ENCODE measurements around the gene PLEKHG5. TPM values are rescaled to one million over a fixed set of nuclear protein-coding genes. Genes with fewer than 3 reads are reported as not detected.

PLEKHG5 gene
- total and polyA plus RNA-seq, 2 donors (not counting 1 experiment from before 2014, with no cell fraction given), result 0.42 to 3.3 TPM

GRCh38 chr1:6504887-6505286 is 13.4 kb upstream of the PLEKHG5 start:
- Histone ChIP-seq H3K9ac (ENCODE audit: insufficient read depth, low read length) (no peak overlapping the region), H3K9me3 (ENCODE audit: control insufficient read depth, insufficient read depth, low read depth, low read length) (no peaks in the 10 kb centered on the region), H2AFZ (ENCODE audit: low read length) (no peak overlapping the region), H3K36me3 (ENCODE audit: control insufficient read depth, insufficient read depth, low read length) (no peaks in the 10 kb centered on the region), H3K27me3 (ENCODE audit: control insufficient read depth, insufficient read depth, low read length) (peaks cover 4% of the 10 kb centered on the region), H4K20me1 (ENCODE audit: control insufficient read depth, extremely low read depth, insufficient read depth, low read length) (no peaks in the 10 kb centered on the region), H3K4me2 (ENCODE audit: extremely low read depth, insufficient read depth, low read length) (no peak overlapping the region), H3K4me3 (replicated peaks in 1 of 4; ENCODE audit: control extremely low read depth in 1 of 4, insufficient read depth in 1 of 4, low read depth in 3 of 4, low read length in 4 of 4) (no peak overlapping the region), H3K27ac (ENCODE audit: insufficient read depth, low read length) (no peak overlapping the region), H3K4me1 (ENCODE audit: control insufficient read depth, extremely low read depth, insufficient read depth, low read length) (no peaks in the 10 kb centered on the region), H3K79me2 (ENCODE audit: control insufficient read depth, insufficient read depth, low read length) (no peaks in the 10 kb centered on the region)
- DNase-seq (ENCODE audit: low read depth in 2 of 2), result no peak
- TF ChIP-seq EZH2 (IDR thresholded peaks at IDR 0.05; ENCODE audit: low read length, missing control alignments) (no peak), CTCF (conservative IDR thresholded peaks at IDR 0.05 in 1 of 2, IDR thresholded peaks at IDR 0.05 in 1 of 2; ENCODE audit: low read depth in 1 of 2, low read length in 2 of 2) (no peak)

- Histone ChIP-seq H3K4me2 (ENCODE audit: extremely low read depth, insufficient read depth, low read length) (no peak overlapping the region), H3K9me3 (ENCODE audit: control insufficient read depth, insufficient read depth, low read depth, low read length) (no peaks in the 10 kb centered on the region), H3K36me3 (ENCODE audit: control insufficient read depth, insufficient read depth, low read length) (no peaks in the 10 kb centered on the region), H3K4me3 (replicated peaks in 1 of 4; ENCODE audit: control extremely low read depth in 1 of 4, insufficient read depth in 1 of 4, low read depth in 3 of 4, low read length in 4 of 4) (no peak overlapping the region), H3K79me2 (ENCODE audit: control insufficient read depth, insufficient read depth, low read length) (no peaks in the 10 kb centered on the region), H3K9ac (ENCODE audit: insufficient read depth, low read length) (no peak overlapping the region), H3K27me3 (ENCODE audit: control insufficient read depth, insufficient read depth, low read length) (peaks cover 4% of the 10 kb centered on the region), H4K20me1 (ENCODE audit: control insufficient read depth, extremely low read depth, insufficient read depth, low read length) (no peaks in the 10 kb centered on the region), H3K27ac (ENCODE audit: insufficient read depth, low read length) (no peak overlapping the region), H2AFZ (ENCODE audit: low read length) (no peak overlapping the region), H3K4me1 (ENCODE audit: control insufficient read depth, extremely low read depth, insufficient read depth, low read length) (no peaks in the 10 kb centered on the region)
- DNase-seq (ENCODE audit: low read depth in 2 of 2), result no peak
- no peak for TF ChIP-seq CTCF (conservative IDR thresholded peaks at IDR 0.05 in 1 of 2, IDR thresholded peaks at IDR 0.05 in 1 of 2; ENCODE audit: low read depth in 1 of 2, low read length in 2 of 2)
Measured at GRCh38 chr1:6503884-6504602, 12.6 kb upstream of the PLEKHG5 start.

- Histone ChIP-seq H4K20me1 (ENCODE audit: control insufficient read depth, extremely low read depth, insufficient read depth, low read length) (no peaks in the 10 kb centered on the region), H3K4me3 (replicated peaks in 1 of 4; ENCODE audit: control extremely low read depth in 1 of 4, insufficient read depth in 1 of 4, low read depth in 3 of 4, low read length in 4 of 4) (no peak overlapping the region), H3K4me2 (ENCODE audit: extremely low read depth, insufficient read depth, low read length) (no peak overlapping the region), H2AFZ (ENCODE audit: low read length) (no peak overlapping the region), H3K9me3 (ENCODE audit: control insufficient read depth, insufficient read depth, low read depth, low read length) (no peaks in the 10 kb centered on the region), H3K79me2 (ENCODE audit: control insufficient read depth, insufficient read depth, low read length) (no peaks in the 10 kb centered on the region), H3K4me1 (ENCODE audit: control insufficient read depth, extremely low read depth, insufficient read depth, low read length) (no peaks in the 10 kb centered on the region), H3K27me3 (ENCODE audit: control insufficient read depth, insufficient read depth, low read length) (peaks cover 7% of the 10 kb centered on the region), H3K27ac (ENCODE audit: insufficient read depth, low read length) (no peak overlapping the region), H3K36me3 (ENCODE audit: control insufficient read depth, insufficient read depth, low read length) (no peaks in the 10 kb centered on the region), H3K9ac (ENCODE audit: insufficient read depth, low read length) (no peak overlapping the region)
- TF ChIP-seq CTCF (conservative IDR thresholded peaks at IDR 0.05 in 1 of 2, IDR thresholded peaks at IDR 0.05 in 1 of 2; ENCODE audit: low read depth in 1 of 2, low read length in 2 of 2) (no peak), EZH2 (IDR thresholded peaks at IDR 0.05; ENCODE audit: low read length, missing control alignments) (no peak)
- DNase-seq (ENCODE audit: low read depth in 2 of 2), result peak in 1 of 2 donors; percentile 42
Measured at GRCh38 chr1:6502000-6502891, 10.8 kb upstream of the PLEKHG5 start.
